Dermis lymphatic vessel endothelial cell (primary cell): ENCODE measurements around the gene MYADML2. TPM values are rescaled to one million over a fixed set of nuclear protein-coding genes. Genes with fewer than 3 reads are reported as not detected.

Source experiments
- total RNA-seq: library from RNA; depleted of rRNA; stranded (reverse); fragments of >200 nt; gene quantifications from 2 replicates; pipeline ENCODE4 v1.2.1, GENCODE V29; 2014

The MYADML2 gene, protein sequence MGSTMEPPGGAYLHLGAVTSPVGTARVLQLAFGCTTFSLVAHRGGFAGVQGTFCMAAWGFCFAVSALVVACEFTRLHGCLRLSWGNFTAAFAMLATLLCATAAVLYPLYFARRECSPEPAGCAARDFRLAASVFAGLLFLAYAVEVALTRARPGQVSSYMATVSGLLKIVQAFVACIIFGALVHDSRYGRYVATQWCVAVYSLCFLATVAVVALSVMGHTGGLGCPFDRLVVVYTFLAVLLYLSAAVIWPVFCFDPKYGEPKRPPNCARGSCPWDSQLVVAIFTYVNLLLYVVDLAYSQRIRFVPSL
- total RNA-seq: not detected in 2 replicates

DNA sequence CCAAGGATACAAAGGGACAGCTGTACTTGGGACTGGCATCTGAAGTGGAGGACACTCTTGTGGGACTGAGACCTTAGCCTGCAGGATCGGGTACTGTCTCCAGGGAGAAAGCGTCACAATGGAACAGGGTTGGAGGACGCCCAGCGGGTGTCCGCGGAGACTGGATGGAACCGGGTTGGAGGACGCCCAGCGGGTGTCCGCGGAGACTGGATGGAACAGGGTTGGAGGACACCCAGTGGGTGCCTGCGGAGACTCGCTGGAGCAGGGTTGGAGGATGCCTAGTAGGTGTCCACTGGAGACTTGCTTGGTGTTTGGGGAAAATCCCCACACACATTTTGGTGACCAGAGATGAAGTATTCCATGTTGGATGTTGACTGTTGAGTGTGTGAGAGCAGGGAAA lies at the start of gene MYADML2:
MYADML2 (minus strand) TSS at position 45 of the 400 bp plus-strand sequence. CDS start 5,492 bp downstream, outside the sequence.

DNA sequence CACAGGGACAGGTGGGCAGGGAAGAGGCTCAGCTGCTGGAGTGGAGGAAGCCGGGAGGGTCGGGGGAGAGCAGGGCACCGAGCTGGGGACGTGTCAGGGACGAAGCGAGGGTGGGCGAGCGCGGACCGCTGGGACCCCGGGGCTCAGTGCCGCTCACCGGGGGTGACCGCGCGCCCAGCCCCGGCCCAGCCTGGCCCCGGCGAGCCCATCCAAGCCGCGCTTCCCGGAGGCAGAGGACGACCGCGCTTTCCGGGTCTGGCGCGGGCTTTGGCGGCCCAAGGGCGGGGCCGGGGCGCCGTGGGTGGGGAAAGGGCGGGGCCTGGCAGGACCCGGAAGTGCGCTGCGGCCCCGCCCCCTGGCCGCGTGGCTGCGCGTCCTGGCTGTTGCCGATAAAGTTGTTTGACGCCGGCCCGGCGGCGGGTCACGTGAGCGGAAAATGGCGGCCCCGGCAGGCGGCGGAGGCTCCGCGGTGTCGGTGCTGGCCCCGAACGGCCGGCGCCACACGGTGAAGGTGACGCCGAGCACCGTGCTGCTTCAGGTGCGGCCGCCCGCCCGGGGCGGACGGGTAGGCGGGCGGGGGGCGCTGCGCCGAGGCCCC lies 30.3 kb upstream of the MYADML2 start, which contains the start of gene ASPSCR1:
ASPSCR1 (plus strand) TSS at position 419 of the 598 bp plus-strand sequence; CDS start at position 437, 18 bp downstream.

DNA sequence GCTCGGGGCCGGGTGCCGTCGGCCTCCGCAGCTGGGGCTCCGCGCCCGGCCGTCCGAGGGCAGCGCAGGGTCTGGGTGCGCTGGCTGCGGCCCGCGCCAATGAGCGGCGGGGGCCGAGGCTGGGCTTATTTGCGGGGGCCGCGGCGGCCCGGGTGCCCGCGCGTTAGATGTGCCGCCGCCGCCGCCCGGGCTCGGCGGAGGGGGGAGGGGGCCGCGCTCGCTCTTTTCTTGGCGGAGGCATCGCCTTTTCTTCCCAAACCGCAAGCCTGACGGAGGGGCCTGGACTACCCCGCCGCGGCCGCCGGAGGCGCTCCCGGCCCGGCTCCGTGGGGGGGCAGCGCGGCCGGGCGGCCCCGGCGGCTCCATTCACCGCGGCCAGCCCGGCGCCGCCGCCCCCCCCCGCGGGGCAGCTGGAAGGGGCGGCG lies 14.1 kb upstream of the MYADML2 start, which contains the start of gene NOTUM:
NOTUM (minus strand) TSS at position 101 of the 425 bp plus-strand sequence. CDS start 278 bp downstream, outside the sequence.

DNA sequence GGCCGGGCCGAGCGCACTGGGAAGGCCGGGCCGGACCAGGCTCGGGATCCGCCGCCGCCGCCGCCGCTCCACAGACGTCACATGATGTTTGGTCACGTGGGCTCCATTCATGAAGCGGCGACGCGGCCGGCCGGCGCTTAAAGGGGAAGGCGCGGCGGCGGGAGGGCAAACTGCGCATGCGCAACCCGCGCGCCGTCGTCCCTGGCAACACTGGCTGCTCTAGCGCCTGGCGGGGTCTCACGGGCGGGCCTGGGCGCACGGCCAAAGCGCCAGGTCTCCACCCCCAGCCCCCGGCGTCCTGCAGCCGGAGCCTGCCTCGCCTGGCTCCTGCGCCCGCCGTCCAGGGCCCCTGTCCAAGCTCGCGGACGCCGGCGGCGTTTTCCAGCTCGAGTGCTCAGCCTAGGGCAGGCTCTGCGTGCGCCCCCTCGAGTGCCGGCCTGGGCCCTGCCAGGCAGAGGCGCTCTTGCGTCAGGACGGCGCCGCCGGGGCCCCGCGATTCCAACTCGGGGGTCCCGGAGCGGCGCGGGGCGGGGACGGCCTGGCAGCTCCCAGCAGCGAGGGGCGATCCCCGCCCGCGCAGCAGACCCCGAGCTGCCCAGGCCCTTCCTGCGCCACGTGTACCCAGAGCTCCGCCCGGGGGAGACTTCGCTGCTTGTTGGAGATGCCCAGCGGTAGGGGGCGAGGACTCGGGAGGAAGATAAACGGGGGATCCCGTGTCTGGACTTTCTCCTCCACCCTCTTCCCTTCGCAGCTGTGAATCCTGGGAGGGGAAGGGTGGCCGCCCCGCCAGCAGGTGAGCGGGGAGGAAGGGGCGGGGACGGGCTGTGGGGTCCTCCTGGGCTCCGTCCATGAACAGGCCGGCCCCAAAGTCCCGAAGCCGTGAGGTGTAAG lies 19.1 kb downstream of the MYADML2 start, which contains the start of gene MAFG:
MAFG (minus strand) TSS at position 83 of the 891 bp plus-strand sequence. CDS start 4,550 bp downstream, outside the sequence.

DNA sequence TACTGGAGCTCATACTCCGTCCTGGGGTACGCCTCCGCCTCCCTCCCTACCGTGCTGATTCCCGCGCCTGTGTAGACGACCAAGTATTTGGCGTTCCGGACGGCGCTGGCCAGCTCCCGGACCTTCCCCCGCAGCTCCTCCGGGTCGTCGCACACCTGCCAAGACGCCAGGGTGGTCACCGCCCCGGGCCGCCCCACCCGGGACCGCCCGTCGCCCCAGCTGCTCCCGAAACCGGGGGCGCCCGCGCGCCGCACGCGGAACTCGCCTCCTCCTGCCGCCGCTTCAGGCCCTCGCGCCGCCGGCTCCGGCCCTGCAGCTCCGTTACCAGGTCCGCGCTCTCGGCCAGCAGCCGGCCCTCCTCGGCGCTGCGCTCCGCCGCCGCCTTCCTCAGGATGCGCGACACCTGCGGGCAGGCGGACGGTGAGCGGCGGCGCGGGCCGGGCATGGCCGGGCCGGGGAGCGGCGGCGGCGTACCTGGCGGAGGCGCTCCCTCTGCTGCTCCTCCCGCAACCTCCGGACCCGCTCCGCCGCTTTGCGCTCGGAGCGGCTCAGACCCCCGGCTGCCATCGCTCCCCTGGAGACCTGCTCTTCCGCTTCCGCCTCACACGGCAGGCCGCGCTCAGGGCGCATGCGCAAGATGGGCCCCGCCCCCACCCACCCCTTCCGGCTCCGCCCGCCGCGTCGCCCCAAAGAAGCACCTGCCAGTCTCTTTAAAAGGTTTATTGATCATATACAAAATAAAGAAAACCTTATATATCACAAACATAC lies 29.3 kb downstream of the MYADML2 start, which contains the start of gene SIRT7:
SIRT7 (minus strand) TSS at position 612 of the 768 bp plus-strand sequence; CDS start at position 567, 45 bp downstream.

DNA sequence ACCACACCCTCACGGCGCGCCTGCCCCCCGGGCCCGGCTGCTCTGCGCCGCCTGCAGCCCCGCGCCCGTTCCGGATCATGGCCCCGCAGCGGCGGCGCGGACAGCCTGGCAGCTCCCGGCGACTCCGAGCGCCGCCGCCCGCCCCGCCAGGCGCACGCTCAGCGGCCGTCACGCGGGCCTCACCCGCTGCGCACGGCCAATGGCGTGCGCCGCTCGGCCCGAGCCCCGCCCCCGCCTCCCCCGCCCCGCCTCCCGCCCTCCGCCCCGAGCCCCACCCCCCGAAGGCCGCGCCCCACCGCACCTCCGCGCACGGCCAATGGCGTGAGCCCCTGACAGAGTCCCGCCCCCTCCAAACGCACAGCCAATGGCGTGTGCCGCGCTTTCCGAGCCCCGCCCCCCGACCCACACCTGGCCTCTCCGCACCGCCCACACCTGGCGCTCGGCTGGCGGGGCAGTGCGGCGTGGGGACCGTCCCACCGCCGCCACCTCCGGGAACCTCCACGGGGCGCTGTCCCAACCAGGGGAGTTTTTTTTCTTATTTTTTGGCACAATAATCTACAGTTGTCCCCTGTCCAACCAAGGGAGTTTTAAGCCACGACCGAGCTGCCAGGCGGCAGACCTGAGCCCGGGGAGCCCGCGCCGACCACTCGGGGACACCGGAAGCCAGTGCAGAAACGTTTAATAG lies 35.6 kb downstream of the MYADML2 start, which contains the start of gene PCYT2:
PCYT2 (minus strand) TSS at position 123 of the 685 bp plus-strand sequence; CDS start at position 79, 44 bp downstream.

DNA sequence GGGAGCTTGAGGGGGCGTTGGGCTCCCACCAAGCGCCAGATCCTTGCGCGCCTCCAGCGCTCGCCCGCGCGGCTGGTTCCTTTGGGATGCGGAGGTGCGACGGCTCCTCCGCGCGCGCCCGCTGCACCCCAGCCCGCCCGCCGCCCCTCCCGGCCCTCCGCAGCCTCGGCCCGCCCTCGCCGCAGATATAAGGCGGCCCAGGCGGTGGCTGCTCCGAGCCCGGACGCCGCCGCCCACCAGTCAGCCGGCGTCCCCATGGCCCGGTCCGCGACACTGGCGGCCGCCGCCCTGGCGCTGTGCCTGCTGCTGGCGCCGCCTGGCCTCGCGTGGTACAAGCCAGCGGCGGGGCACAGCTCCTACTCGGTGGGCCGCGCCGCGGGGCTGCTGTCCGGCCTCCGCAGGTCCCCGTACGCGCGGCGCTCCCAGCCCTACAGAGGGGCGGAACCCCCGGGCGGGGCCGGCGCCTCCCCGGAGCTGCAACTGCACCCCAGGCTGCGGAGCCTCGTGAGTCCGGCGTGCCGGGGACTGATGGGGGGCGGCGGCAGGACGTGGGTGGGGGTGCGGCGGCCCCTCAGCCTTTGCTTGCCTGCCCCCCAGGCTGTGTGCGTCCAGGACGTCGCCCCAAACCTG lies 44.9 kb downstream of the MYADML2 start, which contains the start of gene NPB:
NPB (plus strand) TSS at position 216 of the 630 bp plus-strand sequence; CDS start at position 256, 40 bp downstream.

Other genes with a start within 250 kb of the MYADML2 start
- 6.6 and 7.0 TPM in 2 replicates for gene MRPL12, start 243.9 kb downstream of the MYADML2 start, total RNA-seq
- gene SLC25A10, start 234.9 kb downstream of the MYADML2 start, total RNA-seq: 6.6 and 7.7 TPM in 2 replicates
- gene GCGR, start 143.1 kb downstream of the MYADML2 start, total RNA-seq: not detected in 2 replicates
- 112 and 134 TPM in 2 replicates for gene MCRIP1, start 113.9 kb downstream of the MYADML2 start, total RNA-seq
- gene PPP1R27, start 112.2 kb downstream of the MYADML2 start, total RNA-seq: not detected in 2 replicates
- 517 and 746 TPM in 2 replicates for gene P4HB, start 86.7 kb downstream of the MYADML2 start, total RNA-seq
- 99.4 and 99.5 TPM in 2 replicates for gene ARHGDIA, start 75.9 kb downstream of the MYADML2 start, total RNA-seq
- 126 and 127 TPM in 2 replicates for gene ALYREF, start 55.6 kb downstream of the MYADML2 start, total RNA-seq
- gene ANAPC11, start 55.5 kb downstream of the MYADML2 start, total RNA-seq: 87.0 and 103 TPM in 2 replicates
- 0.09 and 0.11 TPM in 2 replicates for gene NPB, start 45.0 kb downstream of the MYADML2 start, total RNA-seq
- gene PCYT2, start 35.8 kb downstream of the MYADML2 start, total RNA-seq: 18.2 and 25.2 TPM in 2 replicates
- gene SIRT7, start 29.1 kb downstream of the MYADML2 start, total RNA-seq: 10.4 and 11.8 TPM in 2 replicates
- gene MAFG, start 19.5 kb downstream of the MYADML2 start, total RNA-seq: 13.7 TPM in 2 replicates
- gene PYCR1, start 9.9 kb downstream of the MYADML2 start, total RNA-seq: 33.8 and 39.7 TPM in 2 replicates
- under 0.01 TPM in 1 of 2 replicates, not detected in the other for gene NOTUM, start 14.0 kb upstream of the MYADML2 start, total RNA-seq
- gene ASPSCR1, start 30.4 kb upstream of the MYADML2 start, total RNA-seq: 19.6 and 29.0 TPM in 2 replicates
- gene CENPX, start 75.6 kb upstream of the MYADML2 start, total RNA-seq: 26.2 and 28.1 TPM in 2 replicates
- gene LRRC45, start 76.1 kb upstream of the MYADML2 start, total RNA-seq: 8.2 and 9.2 TPM in 2 replicates
- 10.7 TPM in 2 replicates for gene RAC3, start 84.4 kb upstream of the MYADML2 start, total RNA-seq
- 26.8 and 33.8 TPM in 2 replicates for gene DCXR, start 90.5 kb upstream of the MYADML2 start, total RNA-seq
- gene RFNG, start 104.6 kb upstream of the MYADML2 start, total RNA-seq: 19.3 and 19.6 TPM in 2 replicates
- gene GPS1, start 104.7 kb upstream of the MYADML2 start, total RNA-seq: 66.4 and 72.4 TPM in 2 replicates
- gene DUS1L, start 118.6 kb upstream of the MYADML2 start, total RNA-seq: 30.2 and 35.2 TPM in 2 replicates
- 18.1 and 22.5 TPM in 2 replicates for gene FASN, start 151.0 kb upstream of the MYADML2 start, total RNA-seq